ENCODE measurements around the gene NHSL2.
"Not testable (repeated sequence)": the region's sequence is repeated elsewhere in the genome, so short reads cannot be mapped to it uniquely, and the experiment has no call there.

NHSL2 gene

DNA sequence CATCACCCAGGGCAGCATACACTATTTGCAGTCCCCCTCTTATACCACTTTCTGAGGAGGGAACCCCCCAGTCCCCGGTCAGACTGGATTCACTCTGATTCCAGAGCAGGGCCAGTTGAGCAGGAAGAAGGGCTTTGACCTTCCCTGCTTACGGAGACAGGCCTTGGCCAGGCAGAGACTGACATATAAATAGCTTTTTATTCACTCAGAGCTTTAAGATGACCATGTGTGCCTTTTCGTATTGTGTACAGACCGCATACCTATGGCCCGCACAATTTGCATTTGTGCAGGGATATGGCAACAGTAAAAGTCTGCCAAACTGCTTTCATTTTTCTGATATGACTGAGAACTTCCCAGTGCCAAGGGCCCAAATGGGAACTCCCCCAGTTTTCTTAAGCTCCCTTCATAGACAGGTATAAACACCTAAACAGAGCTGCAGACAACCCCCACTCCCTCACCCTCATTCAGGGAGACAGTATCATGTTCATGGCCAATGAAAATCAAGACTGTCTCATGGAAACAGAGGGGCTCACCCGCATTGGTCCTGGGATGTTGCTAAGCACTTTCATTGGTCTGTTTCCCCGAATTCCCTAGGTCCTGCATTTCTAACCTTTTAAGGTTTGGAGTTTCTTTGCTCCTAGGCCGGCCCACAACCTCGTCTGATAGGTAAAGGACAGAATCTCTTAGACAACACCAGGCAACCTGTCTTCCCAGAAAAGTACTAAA is 135.1 kb downstream of the NHSL2 start:
- no peak for DNase-seq

DNA sequence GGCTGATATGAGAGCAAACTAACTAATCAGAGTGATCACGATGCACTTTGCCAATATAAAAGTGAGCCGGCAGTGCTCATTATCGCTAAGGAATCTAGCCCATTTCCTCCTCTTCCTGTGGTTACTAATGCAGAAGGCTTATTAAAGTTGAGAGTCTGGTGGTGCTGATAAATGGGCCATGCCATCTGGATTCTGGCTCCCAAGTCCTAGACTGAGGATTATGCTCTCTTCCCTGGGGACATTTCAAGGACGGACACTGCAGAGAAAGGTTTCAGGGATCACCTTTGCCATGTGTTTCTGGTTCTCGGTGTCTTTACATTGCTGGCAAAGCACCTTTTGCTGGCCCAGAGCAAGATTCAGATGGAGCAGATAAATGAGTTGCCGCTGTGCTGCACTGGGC is 135.8 kb downstream of the NHSL2 start:
- no peak for DNase-seq

DNA sequence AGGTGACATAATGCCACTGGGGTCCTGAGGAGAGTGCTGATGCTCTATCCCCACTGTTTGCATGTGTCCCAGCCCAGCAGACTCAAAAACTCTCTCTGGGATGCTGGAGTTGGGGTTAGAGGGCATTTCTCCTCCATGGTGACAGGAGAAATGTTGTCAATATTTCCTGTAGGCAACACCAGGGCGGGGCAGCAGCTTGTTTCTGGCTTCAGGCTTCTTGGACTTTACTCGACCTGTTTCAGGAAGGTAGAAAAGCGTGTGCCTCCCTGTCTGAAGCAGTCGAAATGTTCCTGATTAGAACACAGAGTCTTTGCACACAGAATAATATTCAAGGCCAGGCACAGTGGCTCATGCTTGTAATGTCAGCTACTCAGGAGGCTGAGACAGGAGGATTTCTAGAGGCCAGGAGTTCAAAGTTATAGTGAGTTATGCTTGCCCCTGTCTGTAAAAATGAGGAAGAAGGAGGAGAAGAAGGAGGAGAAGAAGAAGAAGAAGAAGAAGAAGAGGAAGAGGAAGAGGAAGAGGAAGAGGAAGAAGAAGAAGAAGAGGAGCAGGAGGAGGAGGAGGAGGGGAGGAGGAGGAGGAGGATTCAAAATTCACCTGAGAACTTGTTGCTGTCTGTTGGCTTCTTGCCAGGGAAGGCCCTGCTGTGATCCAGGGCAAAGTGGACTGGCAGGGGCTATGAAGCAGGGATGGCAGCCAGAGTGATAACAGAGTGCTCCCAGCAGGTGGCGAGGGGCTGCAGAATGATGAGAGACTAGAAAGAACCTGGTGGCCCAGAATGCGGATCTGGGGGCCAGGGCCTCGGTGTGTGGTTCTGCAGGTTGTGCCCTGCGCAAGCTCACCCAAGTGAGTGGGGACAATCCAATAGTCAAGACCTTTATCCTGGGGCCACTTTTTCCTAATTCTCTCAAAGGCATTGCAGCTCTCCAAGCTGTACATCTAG is 138.1 kb downstream of the NHSL2 start:
- DNase-seq, result no peak

DNA sequence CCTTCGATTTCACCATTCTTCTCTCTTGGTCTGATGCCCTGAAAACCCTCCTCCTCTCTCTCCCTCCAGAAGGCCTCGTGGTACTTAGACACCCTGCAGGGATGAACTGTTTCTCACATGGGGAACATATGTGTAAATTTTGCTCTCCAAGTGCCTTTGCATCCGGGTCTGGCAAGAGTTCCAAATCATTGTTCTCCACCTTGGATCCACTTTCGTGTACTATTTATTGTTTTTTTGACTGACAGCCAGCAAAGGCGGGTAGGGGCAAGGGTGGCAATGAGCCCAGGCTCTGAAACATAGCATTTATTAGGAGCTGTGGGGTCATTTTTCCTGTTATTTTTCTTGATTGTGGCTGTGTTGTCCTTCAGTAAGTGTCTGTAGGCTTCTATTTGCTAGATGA is 139.4 kb downstream of the NHSL2 start:
- DNase-seq, result no peak

DNA sequence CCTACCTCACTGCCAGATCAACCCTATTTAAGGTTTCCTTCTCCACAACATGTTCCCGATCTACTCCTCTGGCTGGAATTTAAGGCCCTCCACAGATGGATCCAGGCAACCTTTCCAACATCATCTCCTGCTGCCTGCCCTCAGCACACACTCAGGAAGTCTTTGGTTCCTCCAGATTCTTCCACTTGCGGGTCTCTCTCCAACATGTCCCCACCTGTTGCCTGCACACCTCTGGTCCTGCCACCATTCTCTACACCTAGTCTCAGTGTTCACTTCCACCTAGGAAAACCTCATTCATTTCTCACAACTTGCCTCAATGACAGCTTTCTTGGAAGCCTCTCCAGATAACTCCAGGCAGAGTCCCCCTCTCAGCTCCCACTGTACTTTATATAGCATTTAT is 140.9 kb downstream of the NHSL2 start:
- no peak for DNase-seq

DNA sequence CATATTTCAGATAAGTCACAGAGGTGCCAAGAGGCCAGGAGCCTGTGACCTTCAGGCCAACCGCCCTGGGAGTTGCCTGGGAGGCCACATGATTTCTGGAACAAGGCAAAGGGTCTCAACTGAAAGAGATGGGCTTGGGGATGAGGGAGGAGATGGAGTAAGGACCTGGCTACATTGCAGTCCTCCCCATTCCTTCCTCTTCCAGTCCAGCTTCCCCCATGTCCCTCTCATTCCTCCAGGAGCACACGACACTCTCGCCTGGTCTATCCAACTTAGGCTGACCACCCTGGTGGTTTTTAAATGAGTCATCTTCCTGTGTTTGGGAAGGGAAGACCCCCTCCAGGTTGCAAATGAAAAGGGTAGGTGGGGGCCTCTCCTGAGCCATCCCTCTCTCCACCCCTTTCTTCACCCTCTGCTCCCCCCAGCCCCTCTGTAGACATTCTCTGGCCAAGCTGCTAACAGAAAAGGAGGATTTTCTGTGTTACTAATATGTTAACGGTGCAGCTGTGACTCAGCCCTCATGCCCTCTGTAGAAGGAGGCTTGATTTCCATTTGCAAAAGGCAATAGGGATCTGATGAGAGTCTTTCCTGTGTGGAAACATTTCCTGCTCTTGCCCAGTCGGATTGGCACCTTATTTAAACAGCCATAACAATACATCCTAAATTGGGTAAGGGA is 141.9 kb downstream of the NHSL2 start:
- no peak for DNase-seq

DNA sequence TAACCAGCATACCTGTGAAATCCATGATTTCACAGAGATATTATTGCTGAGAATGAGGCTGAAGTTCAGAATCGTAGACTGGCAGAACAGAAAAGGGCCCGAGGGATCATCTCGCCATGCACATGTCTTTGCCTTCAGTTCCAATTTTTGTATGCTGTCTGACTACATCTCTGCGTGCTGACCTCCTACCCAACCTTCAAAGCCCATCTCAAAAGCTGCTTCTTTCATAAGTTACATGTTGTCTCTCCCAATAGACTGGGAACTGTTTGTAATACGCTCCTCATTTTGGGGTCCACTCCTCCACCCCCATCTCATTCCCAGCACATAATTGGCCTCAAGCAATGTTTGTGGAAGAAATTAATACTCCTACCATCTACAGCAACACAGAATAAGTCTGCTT is 142.9 kb downstream of the NHSL2 start:
- DNase-seq, result no peak

DNA sequence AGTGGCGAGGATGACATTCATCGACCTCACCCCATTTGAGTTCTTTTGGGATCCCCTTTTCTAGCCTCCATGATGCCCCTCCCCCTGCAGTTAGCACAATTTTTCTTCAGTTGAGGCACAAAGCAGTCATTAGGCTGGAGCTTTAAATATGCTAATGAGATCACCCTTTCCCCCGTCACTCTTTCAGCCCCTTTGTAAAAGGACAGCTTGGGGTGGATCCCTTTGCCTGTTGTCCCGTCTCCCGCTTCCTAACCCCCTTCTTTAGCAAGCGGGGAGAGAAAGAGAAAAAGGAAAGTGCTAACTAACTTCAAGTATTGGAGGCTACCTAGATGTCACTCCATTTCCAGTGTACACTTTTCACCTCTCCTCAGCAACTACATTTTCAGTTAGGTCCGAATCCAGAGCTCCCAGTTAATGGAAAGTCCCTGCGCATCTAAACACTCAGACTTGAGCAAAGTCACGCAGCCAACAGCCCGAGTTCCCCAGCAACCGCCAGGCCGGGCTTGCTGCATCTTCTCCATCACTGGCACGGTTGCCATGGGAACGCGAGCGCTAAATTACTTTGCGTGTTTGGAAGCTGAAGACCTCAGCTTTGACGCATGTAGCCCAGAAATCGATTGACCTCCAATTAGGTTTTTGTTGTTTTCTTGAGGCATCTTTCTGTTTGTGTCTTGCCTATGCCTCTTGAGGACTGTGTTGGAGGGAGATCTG is 144.3 kb downstream of the NHSL2 start:
- no peak for DNase-seq

DNA sequence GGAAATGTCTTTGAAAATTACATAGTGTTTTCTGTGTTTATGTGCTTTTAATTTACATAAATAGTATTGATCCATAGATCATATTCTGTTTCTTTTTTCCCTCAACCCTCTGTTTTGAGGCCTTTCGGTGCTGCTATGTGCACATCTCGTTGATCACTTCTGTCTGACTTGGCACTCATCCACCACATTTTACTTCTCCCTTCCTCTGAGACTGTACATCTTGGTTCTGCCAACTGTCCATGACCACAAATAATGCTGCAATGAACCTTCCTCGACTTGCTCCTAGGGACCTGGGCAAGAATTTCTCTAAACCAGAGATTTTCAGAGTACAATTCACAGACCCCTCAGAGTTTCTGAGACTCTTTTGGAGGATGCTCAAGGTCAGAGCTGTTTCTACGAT is 146.7 kb downstream of the NHSL2 start:
- DNase-seq, result no peak

DNA sequence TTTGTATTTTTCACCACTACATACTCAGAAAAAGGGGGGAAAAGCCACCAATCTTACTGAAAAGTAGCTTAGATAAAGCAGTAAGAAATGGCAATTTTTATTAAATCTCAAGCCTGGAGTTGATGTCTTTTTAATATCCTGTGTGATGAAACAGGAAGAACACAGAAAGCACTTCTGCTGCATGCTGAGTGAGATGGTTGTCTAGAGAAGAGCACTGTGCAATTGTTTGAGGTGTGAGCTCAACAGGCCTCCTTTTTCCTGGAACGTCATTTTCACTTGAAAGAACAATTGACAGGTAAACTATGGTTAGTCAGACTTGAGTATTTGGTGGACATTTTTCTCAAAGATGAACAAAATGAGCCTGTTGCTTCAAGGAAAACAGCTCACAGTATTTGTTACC is 147.2 kb downstream of the NHSL2 start:
- no peak for DNase-seq

DNA sequence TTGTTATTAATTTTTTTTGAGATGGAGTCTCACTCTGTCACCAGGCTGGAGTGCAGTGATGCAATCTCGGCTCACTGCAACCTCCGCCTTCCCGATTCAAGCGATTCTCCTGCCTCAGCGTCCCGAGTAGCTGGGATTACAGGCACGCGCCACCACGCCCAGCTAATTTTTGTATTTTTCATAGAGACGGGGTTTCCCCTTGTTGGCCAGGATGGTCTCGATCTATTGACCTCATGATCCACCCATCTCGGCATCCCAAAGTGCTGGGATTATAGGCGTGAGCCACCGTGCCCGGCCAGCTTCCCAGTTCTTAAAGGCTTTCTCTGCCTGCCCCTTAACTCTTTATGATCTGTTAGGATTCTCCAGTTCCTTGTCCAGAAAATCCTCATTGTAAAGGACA is 147.7 kb downstream of the NHSL2 start:
- not testable (repeated sequence) for DNase-seq

DNA sequence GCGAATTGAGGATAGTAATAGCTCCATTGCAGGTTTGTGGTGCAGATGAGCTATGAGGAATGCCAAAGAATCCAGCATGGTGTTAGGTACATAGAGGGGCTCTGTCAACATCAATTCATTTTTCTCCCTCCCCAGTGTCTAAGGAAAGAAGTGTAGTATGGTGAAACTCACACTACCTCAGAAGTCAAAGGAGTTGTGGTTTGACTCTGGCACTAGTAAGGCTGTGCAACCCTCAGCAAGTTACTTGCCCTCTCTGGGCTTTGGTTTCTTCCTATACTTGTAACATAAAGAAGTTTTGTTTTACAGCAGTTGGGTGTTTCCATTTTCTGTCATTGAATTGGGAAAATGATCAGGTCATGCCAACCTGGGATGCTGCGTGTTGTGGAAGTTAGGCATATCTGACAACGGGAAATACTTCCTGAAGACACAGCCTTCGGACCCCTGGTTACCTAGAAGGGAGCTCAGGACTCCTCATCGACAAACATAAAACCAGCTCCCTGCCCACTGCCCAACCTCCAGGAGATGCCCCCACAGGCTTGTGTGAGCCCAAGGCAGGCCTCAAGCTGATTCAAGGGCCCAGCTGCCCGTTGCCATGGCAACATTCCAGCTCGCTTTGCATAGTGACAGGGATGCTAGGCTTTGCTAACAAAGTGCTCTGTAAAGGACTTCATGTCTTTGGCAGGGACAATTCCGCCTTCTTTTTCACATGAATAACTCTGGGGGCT is 149.7 kb downstream of the NHSL2 start:
- DNase-seq, result no peak

DNA sequence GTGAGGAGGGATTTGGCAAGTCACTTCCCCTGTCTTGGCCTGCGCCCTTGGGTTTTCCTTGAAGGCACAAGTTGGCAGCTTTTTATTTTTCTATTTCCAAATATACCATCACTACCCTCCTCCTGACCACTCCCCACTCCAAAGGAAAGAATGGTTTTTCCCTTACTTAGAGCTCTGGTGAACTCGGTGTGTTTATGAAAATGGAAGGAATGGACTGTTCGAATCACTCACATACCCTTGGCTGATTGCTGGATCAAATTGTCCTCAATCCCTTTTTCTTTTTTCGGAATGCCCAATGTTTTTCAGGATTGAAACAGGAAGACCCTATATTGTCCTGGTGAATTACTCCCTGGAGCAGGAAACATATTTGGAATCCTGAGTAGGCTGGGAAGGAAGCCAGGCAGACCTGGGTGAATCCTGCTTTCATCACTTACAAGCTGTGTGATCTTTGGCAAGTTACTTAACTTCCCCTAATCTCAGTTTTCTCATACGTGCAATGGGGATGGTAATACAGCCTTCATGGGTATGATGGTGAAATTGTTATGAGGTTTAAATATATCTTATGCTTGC is 150.4 kb downstream of the NHSL2 start:
- no peak for DNase-seq

DNA sequence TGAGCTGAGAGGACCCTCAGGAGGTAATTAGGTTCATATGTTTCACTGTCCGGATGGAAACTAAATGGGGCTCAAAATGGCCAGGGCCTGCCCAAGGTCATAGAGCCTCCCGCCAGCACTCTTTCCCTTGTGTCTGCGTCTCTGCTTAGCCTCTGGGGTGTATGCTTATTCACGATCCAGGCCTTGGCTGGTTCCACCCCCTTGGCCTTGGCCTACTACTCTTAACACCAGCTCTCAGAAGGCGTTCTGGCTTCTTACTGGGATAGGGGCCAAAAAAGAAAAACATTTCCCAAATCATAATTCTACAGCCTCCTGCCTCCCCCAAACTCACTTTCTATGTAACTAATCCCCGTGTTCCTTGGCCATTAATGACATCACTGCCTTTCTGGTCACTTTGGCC is 152.3 kb downstream of the NHSL2 start:
- no peak for DNase-seq

DNA sequence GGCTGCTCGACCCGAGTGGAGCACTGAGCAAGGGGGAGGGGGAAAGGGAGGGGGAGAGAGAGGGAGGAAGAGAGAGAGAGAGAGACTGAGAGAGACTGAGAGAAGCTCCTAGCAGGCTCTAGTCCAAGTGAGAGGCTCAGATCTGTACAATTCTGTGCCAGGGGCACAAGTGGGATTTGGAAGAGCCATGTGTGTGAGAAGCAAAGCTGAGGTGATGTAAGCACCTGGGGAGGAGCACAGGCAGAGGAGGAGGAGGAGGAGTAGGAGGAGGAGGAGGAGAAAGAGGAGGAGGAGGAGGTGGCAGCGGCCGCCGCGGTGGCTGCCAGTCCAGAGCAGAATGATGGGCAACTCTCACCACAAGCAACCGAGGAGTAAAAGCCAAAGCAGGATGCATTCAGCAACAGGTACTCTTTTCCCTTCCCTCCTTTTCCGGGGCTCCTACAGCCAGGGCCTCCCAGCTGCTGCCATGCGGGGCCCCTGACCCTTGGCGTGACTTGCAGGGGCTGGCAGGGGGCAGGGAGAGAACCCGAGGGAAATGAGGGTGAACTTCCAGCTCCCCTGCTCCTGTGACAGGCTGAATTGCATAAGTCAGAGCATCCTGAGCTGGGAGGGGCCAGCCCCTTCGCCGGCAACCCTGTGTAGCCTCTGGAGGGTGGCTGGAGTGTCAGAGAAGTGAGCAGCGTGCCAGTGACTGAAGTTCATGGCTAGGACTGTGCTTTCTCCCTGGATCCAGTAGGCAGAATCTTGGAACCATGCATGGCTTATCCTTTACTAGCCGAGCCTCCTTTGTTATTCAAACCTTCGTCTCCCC is 158.9 kb downstream of the NHSL2 start:
- DNase-seq, result no peak

DNA sequence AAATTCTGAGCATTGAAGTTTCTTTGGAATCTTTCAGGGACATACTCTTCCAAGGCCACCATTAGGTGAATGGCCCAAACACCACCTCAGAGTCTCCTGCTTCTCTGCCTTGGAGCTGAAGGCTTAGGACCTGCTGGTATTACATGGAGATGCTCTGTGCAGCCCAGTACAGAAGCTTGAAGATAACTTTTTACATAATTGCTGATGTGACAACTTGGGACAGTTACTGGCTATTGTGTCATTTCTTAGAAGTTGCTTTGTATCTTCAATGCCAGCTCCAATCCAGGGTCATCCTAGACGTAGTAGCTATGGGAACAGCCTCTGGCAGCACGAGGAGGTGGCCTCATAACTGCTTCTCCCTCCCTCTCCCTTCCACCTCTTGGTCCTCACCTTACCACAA is 160.6 kb downstream of the NHSL2 start:
- no peak for DNase-seq

DNA sequence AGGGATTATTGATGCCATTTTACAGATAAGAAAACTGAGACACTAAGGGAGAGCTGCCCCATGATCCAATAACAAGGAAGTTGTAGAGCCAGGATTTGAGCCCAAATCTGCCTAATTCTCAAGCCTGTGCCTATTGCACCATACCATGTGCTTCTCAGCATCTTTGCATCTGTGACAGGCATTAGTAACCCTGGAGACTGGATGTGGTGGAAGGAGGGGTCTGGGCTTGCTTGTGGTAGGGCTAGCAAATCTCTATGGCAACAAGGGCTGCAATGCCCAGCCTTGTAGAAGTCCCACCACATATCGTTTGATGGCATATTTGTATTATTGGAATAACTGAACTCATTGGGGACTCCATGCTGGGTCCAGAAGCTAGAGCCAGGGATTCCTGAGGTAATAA is 163.0 kb downstream of the NHSL2 start:
- DNase-seq, result no peak

DNA sequence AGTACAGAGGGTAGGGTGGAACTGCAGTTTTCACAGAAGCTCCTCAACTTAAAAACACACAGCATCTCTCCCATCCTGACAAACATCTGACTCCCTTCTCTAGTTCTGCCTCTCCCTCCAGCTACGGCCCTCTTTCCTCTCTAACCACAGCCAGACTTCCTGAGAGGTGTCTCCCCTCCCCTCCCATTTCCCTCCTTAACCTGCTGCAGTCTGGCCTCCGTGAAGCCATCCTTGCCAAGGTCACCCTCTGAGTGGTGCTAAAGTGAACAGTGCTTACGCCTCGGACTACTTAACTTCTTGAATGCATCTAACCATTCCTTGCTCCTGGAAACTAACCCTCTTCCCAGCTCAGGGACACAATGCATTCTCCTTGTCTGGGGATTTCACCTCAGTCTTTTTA is 167.8 kb downstream of the NHSL2 start:
- no peak for DNase-seq

DNA sequence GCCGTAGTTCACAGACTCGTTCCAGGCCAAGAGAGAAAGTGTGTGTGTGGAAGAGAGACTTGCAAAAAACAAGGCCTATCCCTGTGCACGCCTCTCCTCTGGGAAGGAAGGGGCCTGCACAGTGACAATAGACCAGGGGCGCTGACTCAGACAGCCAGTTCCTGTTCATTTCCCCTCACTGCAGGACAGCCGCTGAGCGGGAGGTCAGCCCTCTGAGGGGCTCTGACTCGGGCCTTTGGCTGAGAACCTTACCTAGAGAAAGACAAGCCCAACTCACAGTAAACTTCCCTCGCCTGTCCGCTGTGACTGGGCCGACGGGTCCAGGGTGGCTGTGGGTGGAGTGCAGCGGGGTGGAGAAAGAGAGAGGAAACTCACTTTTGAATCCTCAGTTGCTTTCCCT is 169.0 kb downstream of the NHSL2 start:
- no peak for DNase-seq

DNA sequence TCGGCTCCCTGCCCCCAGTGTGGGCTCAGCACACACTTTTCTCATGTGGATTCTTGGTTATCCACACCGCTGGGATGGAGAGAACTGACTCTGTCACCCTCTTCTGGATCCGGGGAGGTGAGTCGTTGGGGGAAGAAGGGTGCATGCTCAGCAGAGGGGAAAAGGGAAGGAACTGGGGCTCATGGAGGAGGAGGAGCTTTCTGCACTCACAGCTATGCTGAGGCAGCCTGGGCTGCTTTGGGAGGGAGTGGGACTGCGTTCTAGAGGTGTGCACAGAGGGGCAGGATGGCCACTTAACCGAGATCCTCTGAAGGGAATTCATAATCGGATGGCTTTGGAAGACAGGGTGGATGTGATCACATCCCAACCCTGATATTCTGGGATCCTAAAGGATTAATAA is 169.5 kb downstream of the NHSL2 start:
- no peak for DNase-seq

DNA sequence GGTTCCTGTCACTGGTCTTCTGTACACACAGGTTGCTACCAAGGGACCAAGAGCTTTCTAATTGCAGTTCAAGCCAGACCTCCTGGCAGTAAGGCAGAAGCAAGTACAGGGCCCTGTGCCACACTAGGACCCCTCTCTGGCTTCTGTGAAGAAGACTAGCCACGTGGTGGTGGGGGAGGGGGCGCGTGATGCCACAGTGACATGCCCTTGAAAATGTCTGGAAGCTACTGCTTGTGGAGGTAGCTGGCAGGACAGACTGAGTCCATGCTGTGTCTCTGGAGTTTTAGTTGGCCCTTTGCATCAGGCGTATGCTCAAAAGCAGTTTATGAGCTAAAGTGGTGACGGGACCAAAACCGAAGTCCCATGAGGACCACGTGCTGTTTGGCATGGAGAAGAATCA is 170.2 kb downstream of the NHSL2 start:
- DNase-seq, result no peak

Measured in NCI-H1417 treated with DMSO at 0.1 percent for 48 hours (cell line).